Stimulated activated CD8-positive, alpha-beta memory T cell treated with anti-CD3 and anti-CD28 coated beads, Interleukin-4, amount 100 ng/mL, for 4 hours (primary cell): ENCODE results near the gene CENPP.

Experiments used
- DNase-seq, 2 donors: peaks; one replicate each; pipeline ENCODE4 v3.0.0-alpha.2; 2020; ENCODE audit warnings: low read depth in 2 of 2, low spot score in 1 of 2

The CENPP gene

DNA sequence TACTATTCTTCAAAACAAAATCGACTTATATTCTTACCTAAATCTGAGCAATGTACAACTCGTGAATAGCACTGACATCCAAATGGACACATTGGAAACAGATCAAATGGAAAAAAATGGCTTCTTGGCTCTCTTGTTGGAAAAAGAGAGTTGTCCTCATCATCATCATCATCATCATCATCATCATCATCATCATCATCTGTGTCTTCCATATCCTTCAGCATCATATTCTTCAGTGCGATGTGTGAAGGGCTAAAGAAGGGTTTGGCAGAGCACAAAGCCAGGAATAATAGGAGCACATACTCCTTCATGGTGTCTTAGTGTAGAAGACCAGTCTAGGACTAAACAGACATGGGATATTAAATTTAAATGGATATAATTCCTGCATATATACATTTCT is 148.8 kb downstream of the CENPP start:
- DNase-seq = no peak

DNA sequence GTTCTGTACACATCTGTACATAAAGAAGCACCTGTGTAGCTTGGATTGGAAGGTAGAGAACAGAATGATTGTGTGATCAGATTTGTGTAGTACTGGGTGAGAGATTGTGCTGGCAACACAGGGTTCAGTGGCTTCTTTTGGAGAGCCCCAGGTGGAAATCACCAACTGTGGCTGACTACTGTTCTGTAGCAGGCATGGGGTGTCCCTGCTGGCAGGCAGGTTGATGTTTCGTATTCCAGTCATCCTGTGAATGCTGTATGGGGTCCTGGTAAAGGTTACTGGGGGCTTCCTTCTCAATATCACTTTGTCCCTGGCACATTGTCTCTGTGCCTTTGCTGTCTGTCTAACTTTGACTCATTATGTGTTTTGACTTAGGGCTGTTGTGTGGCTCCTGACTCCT is 151.2 kb downstream of the CENPP start:
- no peak for DNase-seq

DNA sequence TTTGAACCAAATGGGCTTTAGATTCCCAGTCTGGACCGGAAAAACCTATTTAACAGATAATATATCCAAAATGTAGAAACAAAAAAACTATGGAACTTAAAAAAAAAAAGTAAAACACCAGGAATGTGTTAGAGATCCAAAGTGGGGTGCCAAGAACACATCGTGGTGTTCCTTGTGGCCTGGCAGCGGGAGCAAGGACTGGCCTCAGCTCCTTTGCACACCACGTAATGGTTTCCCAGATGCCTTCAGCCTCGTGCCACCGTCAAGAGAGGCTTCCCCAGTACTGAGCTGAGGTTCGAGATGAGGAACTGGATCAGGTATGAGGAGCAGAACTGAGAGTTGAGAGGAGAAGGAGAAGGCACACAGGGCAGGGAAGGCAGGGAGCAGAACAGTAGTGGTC is 153.0 kb downstream of the CENPP start:
- DNase-seq = no peak

DNA sequence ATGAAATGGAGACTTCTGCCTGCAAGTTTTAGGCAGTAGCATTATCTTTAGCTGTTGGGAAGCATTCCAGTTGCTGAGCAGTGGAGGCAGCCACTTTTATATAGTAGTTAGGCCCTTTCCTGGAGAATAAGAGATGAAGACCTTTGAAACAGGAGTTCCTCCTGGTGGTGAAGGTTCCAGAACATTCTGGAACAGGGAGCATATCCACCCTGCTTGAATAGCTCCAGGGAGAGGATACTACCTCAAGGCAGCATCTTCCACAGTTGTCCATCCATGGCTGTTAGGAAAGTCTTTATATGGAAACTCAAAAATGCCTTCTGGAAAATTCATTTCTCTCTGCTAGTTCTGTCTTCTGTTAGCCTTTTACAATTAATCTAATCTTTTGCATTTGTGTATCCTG is 153.6 kb downstream of the CENPP start:
- no peak for DNase-seq

- no peak for DNase-seq
Observed at GRCh38 chr9:92480291-92480771, 154.6 kb downstream of the CENPP start.

DNA sequence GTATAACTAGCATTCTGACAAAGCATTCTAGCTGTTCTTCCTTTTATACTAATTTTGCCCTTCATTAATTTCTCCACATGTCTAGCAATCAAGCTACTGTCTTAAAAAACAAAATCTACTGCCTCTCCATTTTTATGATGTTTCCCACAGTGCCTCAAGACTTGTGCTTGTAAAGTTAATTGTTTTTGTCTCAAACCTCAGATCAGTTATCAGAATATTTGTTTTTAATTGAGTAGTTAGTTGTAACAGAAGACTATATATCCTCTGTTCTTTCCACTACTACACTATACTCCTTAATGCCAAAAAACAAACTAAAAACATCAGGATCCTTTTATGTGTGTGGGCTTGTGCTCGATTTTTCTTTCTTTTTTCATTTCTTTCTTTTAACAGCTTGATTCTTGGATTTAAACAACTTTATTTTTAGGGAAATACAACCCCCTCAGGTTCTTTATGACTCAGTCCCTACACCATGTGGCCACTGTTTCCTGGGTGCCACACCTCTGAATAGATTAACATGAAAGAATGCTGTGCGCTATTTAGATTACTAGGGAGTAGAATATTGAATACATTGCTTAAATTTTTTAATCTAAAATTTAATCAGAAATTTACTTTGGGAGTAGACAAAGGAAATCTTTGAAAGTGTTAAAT is 155.4 kb downstream of the CENPP start:
- no peak for DNase-seq

DNA sequence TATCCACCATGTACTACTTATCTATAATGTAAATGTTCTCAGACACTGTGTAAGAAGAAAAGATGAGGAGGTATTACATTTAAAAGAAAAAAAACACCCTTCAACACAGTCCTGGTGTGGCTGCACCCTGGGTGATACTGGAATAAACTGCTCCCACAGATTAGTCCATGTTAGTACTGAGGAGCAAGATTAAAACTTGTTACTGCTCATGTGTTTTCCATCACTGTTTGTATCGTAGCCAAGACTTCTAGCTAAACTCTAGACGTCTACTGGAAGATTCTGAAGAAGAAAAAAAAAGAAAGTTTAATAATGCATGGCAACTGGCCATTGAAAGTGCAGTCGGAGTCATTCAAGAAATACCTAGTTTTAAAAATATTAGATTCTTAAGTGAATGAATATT is 156.6 kb downstream of the CENPP start, which contains the start of gene ASPN:
ASPN (minus strand) TSS at position 178 of the 400 bp plus-strand sequence.
- no peak for DNase-seq

GRCh38 chr9:92482805-92483204 is 157.1 kb downstream of the CENPP start:
- no peak for DNase-seq

DNA sequence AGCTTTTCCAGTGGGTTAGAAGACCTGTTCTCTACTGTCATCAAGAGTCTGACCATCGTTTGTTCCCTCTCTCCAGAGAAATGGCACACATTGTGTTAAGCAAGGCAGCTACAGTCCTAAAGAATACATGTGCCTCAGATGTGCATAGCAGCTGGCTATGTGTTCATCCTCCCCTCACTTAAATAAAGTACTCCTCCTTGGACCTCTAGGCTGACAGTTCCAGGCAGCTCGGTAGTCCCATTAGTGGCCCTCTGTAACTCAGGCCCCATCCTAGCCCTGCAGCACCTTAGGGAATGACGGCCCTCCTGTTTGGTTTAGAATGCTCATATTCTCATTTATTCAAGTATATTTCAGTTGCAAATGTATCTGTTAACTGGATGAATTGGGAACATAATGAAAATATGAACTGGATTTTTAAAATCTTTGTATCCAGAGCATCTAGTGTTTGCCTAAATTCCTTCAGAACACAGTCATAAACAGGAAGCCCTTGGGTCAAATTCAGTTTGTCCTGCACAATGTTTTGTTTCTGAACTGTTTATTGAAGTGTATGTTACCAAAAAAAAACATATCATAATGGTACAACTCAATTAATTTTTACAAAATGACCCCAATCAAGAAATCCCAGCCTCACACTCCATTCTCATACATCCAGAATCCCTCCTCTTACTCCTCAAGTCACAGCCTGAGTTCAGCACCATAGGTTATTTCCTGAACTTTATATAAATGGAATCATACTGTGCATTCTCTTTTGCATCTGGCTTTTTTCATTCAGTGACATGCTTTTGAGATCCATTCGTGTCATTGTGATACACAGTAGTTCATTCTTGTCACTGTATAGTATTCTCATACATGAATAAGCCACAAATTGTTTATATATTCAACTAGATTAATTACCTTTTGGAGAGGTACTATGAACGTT is 158.1 kb downstream of the CENPP start:
- no peak for DNase-seq

DNA sequence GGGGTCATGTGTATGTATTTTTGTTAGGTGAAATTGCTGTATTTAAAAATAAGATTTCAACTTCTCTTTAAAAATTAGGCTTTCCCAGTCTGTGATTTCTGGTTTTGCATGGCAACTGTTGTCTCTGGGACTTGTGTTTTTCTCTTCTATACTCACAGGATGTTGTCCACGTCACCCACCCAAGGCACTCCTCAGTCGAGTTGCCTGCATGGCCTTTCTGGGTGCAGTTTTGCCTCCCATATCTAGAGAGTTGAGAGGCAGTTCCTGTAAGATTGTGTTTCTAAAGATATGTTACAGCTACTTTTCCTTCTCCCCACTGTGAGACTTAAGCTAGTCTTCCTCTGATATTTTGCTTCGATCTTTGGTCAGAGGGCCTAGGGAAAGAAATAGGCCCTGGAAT is 158.8 kb downstream of the CENPP start:
- no peak for DNase-seq

DNA sequence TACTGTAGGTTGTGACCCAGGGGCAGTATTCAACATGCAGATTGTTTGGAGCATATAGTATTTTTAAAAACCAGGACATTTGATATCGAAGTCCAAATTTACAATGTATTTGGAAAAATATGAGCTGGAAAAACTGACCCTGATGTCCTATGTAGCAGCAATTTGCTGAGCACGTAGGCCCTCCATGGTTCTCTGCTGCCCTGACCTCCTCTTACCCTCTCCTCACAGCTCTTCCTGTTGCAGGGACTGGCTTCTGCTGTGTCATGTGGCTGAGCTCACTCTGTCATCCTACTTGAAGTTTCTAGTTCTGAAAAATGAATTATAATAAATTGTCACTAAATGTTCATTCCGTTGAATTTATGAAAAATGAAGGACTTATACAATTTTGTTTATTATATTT is 160.6 kb downstream of the CENPP start:
- DNase-seq = no peak

- no peak for DNase-seq
Observed at GRCh38 chr9:92488681-92489550, 163.2 kb downstream of the CENPP start.

GRCh38 chr9:92492781-92493401 is 167.1 kb downstream of the CENPP start:
- no peak for DNase-seq

- no peak for DNase-seq
Observed at GRCh38 chr9:92493749-92494387, 168.1 kb downstream of the CENPP start.

DNA sequence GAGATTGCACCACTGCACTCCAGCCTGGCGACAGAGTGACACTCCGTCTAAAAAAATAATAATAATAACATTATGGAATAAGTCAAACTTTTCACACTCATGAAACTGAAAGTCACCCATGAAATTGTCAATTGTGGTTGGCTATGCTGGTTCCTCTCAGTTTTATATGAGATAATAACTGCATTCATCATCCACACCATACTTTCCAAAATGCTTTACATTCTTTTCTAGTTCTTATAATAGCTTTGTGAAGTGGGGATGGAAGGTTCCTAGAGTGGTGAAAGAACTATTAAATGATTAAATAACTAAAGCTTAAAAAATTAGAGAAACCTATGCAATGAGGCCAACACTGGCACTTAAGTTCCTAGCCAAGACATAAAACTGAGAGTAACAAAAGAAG is 169.1 kb downstream of the CENPP start:
- DNase-seq = no peak

GRCh38 chr9:92496396-92497176 is 170.8 kb downstream of the CENPP start:
- DNase-seq = no peak

GRCh38 chr9:92499701-92500100 is 173.9 kb downstream of the CENPP start:
- DNase-seq = no peak

DNA sequence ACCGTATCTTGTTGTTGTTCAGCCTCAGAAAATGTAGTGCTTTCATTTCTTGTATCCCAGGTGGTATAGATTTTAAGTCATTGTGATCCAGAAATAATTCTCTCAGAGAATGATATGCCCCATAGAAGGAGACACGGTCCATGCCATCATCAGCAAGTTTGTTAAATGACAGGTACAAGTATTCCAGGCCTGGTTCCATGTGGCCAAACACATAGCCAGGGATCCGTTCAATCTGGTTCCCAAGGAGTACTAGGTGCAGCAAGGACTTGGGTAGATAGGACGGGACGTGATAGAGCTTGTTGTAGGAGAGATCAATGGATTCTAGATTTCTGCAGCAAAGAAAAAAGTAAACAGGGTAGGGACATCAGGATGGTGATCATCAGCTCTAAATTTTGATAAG is 175.0 kb downstream of the CENPP start:
- no peak for DNase-seq

GRCh38 chr9:92501671-92502393 is 176.1 kb downstream of the CENPP start:
- DNase-seq = no peak
